Heart right ventricle (tissue), 16 donors: ENCODE measurements around the gene FHL3. TPM values are rescaled to one million over a fixed set of nuclear protein-coding genes. Genes with fewer than 3 reads are reported as not detected.

Experiments
- ATAC-seq, 8 donors: fragments of 200-7000 bp; cut with Tn5 transposase; one replicate each; pipeline ENCODE4 v1.9.1; 2020; ENCODE audit warnings: mild to moderate bottlenecking in 8 of 8, moderate library complexity in 8 of 8, moderate number of reproducible peaks in 1 of 8
- DNase-seq, 2 donors: peaks; one replicate each; pipeline ENCODE4 v3.0.0-alpha.2; 2020
- H3K27ac ChIP-seq, 10 donors: fragments of 200-600 bp; sonication (generic) in 2 of 10; one replicate each; pipeline versions ENCODE4 v1.5.0 to v1.8.0; 2020 to 2022; ENCODE audit warnings: mild to moderate bottlenecking in 3 of 10
- H3K27me3 ChIP-seq, 7 donors: fragments of 200-600 bp; one replicate each; pipeline ENCODE4 v1.8.0; 2021 to 2022; ENCODE audit warnings: mild to moderate bottlenecking in 2 of 7
- H3K36me3 ChIP-seq, 9 donors: fragments of 200-600 bp; sonication (generic) in 1 of 9; one replicate each; pipeline versions ENCODE4 v1.5.0 to v1.8.0; 2020 to 2022; ENCODE audit warnings: mild to moderate bottlenecking in 2 of 9
- H3K4me1 ChIP-seq, 9 donors: fragments of 200-600 bp; sonication (generic) in 1 of 9; one replicate each; pipeline versions ENCODE4 v1.5.0 to v1.8.0; 2020 to 2022; ENCODE audit warnings: mild to moderate bottlenecking in 4 of 9
- H3K4me3 ChIP-seq, 10 donors: fragments of 200-600 bp; sonication (generic) in 2 of 10; one replicate each; pipeline versions ENCODE4 v1.5.0 to v1.8.0; 2020 to 2022; ENCODE audit warnings: mild to moderate bottlenecking in 7 of 10, moderate library complexity in 2 of 10
- H3K9me3 ChIP-seq, 11 donors: fragments of 200-600 bp in 10 of 11; sonication (generic) in 2 of 11; one replicate each; pipeline versions ENCODE4 v1.5.0 to v1.8.0; 2013 to 2022; ENCODE audit warnings: mild to moderate bottlenecking in 2 of 11, control low read depth in 1 of 11, moderate library complexity in 1 of 11
- WGBS, 2 donors: extraction: QIAGEN DNeasy Blood & Tissue Kit; methylation state at CpG; one replicate each; pipeline ENCODE4 v1.1.7; 2013; ENCODE audit warnings: inconsistent platforms in 1 of 2; 5-methylcytosine and 5-hydroxymethylcytosine counted together
- intact Hi-C, 10 donors: fragments of 100-400 bp; cut with DNase I; formaldehyde crosslinking; loops; one replicate each; pipeline versions ENCODE4 v1.11.1 to v1.14.2; 2022
- polyA plus RNA-seq, 2 donors: library from polyadenylated mRNA; stranded (reverse); fragments of 200-250 nt; gene quantifications; one replicate each; pipeline ENCODE4 v1.2.3, GENCODE V29; 2013
- total RNA-seq, 10 donors: library from RNA; stranded (reverse); fragmentation: NEBNext Ultra II Directional in 3 of 10; extraction: Animal tissue kit (Norgen Biotek cat#: 25700) in 3 of 10; gene quantifications; one replicate each; pipeline versions ENCODE4 v1.2.1 to v1.2.4, GENCODE V29; 2021 to 2023
- TF ChIP-seq, protein P1 (sequence below), 9 donors: fragments of 200-600 bp; sonication (generic) in 2 of 9; IDR thresholded peaks; one replicate each; pipeline versions ENCODE4 v1.5.0 to v1.8.0; 2021 to 2022; ENCODE audit warnings: antibody characterized with exemption in 9 of 9, mild to moderate bottlenecking in 5 of 9, moderate library complexity in 1 of 9
- donor health status: Arrhythmogenic right ventricular cardiomyopathy.
- donor health status: ischemic (EF 13 %, LVEDD 7.1; RV severe dilation, severe dysfunction).
- donor health status: healthy with polysubstance abuse.
- donor health status: DM: no; HTN: yes; CAD: no.
- donor health status: DM: no; HTN: no; CAD: no.
- donor health status: ischemic (EF 25% LVEDD 6.9; RV normal size, moderate dysfunction).
- donor health status: ischemic (EF 25% LVEDD 5.7; RV mildly dilated, moderate dysfunction).
- donor health status: healthy.
- donor health status: DM: yes; HTN: yes; CAD: no.
- donor health status: Ischemic cardiomyopathy.
- donor health status: ischemic (EF 35%, LVEDD 5.7; RV mildly dilated, moderate dysfunction).
- donor health status: nonischemic (EF 11% LVEDD 7.7; RV severe dilation, severe dysfunction).
- donor health status: DM: yes; HTN: yes; CAD: no.
- donor health status: PGD.
- donor health status: ischemic (EF 29% LVEDD 5.4; RV normal size, mild dysfunction).
- donor health status: nonischemic (EF 23%, LVEDD 6.1; RV moderate dilation, normal function).

The FHL3 gene
- total and polyA plus RNA-seq, 12 donors: 5.8 to 23.8 (median 9.1) TPM

- TF ChIP-seq, protein P1, sequence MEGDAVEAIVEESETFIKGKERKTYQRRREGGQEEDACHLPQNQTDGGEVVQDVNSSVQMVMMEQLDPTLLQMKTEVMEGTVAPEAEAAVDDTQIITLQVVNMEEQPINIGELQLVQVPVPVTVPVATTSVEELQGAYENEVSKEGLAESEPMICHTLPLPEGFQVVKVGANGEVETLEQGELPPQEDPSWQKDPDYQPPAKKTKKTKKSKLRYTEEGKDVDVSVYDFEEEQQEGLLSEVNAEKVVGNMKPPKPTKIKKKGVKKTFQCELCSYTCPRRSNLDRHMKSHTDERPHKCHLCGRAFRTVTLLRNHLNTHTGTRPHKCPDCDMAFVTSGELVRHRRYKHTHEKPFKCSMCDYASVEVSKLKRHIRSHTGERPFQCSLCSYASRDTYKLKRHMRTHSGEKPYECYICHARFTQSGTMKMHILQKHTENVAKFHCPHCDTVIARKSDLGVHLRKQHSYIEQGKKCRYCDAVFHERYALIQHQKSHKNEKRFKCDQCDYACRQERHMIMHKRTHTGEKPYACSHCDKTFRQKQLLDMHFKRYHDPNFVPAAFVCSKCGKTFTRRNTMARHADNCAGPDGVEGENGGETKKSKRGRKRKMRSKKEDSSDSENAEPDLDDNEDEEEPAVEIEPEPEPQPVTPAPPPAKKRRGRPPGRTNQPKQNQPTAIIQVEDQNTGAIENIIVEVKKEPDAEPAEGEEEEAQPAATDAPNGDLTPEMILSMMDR (IDR thresholded peaks at IDR 0.05): no peak
- peaks cover 5 to 30% (median 19%) of the 10 kb centered on the region in 9 donors for H3K4me1 ChIP-seq
- no peak for DNase-seq
- no peak overlapping the region for H3K4me3 ChIP-seq
- 53 to 57% methylated on average over 2 of the region's 2 CpGs for WGBS, 2 donors
- no peaks in the 10 kb centered on the region for H3K9me3 ChIP-seq
- H3K27ac ChIP-seq: peak overlapping the region in 1 of 10 donors; percentile 94
- intact Hi-C loops: no loop called here
- ATAC-seq: no peak
- no peaks in the 10 kb centered on the region for H3K27me3 ChIP-seq
- H3K36me3 ChIP-seq: peaks cover 0 to 26% (median 17%) of the 10 kb centered on the region in 9 donors
These were observed 57.1 kb downstream of the FHL3 start for GRCh38 chr1:37948166-37948565.

GRCh38 chr1:37947364-37947763 lies 58.0 kb downstream of the FHL3 start:
- Histone ChIP-seq H3K27ac (peak overlapping the region in 9 of 10 donors; percentile 87 to 97 (median 90)), H3K9me3 (no peaks in the 10 kb centered on the region), H3K27me3 (no peaks in the 10 kb centered on the region), H3K4me3 (peak overlapping the region; percentile 59 to 98 (median 80)), H3K4me1 (peaks cover 5 to 30% (median 19%) of the 10 kb centered on the region in 9 donors), H3K36me3 (peaks cover 0 to 34% (median 20%) of the 10 kb centered on the region in 9 donors)
- intact Hi-C loops: loop anchor here in 1 of 10 donors (2.0 kb wide), 1 partner anchor 17 kb away; no protein-coding TSS in a partner anchor
- DNase-seq: no peak
- TF ChIP-seq, protein P1 (IDR thresholded peaks at IDR 0.05): no peak
- 36 to 56% methylated on average over 6 of the region's 6 CpGs for WGBS, 2 donors
- peak in 1 of 8 donors; percentile 43 for ATAC-seq

Other genes starting within 250 kb of the FHL3 start
- gene EPHA10, start 240.4 kb downstream of the FHL3 start, total RNA-seq: under 1 TPM in 4 of 10 donors, not detected in 6; 0.04 to 0.15 (median 0.06) TPM
- gene EPHA10, start 240.4 kb downstream of the FHL3 start, polyA plus RNA-seq: under 1 TPM; 0.04 to 0.15 TPM
- 1 to 10 TPM in 8 of 10 donors, under 1 TPM in 2; 0.69 to 3.1 (median 1.6) TPM for gene MANEAL, start 211.7 kb downstream of the FHL3 start, total RNA-seq
- under 1 TPM; 0.66 to 0.75 TPM for gene MANEAL, start 211.7 kb downstream of the FHL3 start, polyA plus RNA-seq
- gene C1orf122, start 197.7 kb downstream of the FHL3 start, total RNA-seq: 10 to 100 TPM; 37.8 to 53.0 (median 46.0) TPM
- gene C1orf122, start 197.7 kb downstream of the FHL3 start, polyA plus RNA-seq: 10 to 100 TPM; 45.9 to 48.1 TPM
- gene YRDC, start 197.3 kb downstream of the FHL3 start, total RNA-seq: 1 to 10 TPM; 3.3 to 9.1 (median 5.5) TPM
- 10 to 100 TPM in 1 of 2 donors, 1 to 10 TPM in 1; 4.3 to 15.9 TPM for gene YRDC, start 197.3 kb downstream of the FHL3 start, polyA plus RNA-seq
- 10 to 100 TPM; 10.0 to 17.1 (median 11.0) TPM for gene MTF1, start 145.9 kb downstream of the FHL3 start, total RNA-seq
- 1 to 10 TPM; 1.5 to 2.1 TPM for gene MTF1, start 145.9 kb downstream of the FHL3 start, polyA plus RNA-seq
- 10 to 100 TPM in 9 of 10 donors, 1 to 10 TPM in 1; 8.7 to 16.7 (median 12.5) TPM for gene INPP5B, start 58.5 kb downstream of the FHL3 start, total RNA-seq
- gene INPP5B, start 58.5 kb downstream of the FHL3 start, polyA plus RNA-seq: 10 to 100 TPM in 1 of 2 donors, 1 to 10 TPM in 1; 4.1 to 17.3 TPM
- gene SF3A3, start 15.5 kb downstream of the FHL3 start, total RNA-seq: 10 to 100 TPM; 21.0 to 30.3 (median 27.1) TPM
- gene SF3A3, start 15.5 kb downstream of the FHL3 start, polyA plus RNA-seq: 10 to 100 TPM; 14.2 to 18.6 TPM
- gene UTP11, start 7.2 kb upstream of the FHL3 start, total RNA-seq: 10 to 100 TPM; 24.1 to 59.8 (median 37.1) TPM
- 10 to 100 TPM; 22.9 to 34.2 TPM for gene UTP11, start 7.2 kb upstream of the FHL3 start, polyA plus RNA-seq
- gene POU3F1, start 41.3 kb upstream of the FHL3 start, total RNA-seq: under 1 TPM in 2 of 10 donors, not detected in 8; 0.13 to 0.22 TPM
- under 1 TPM in 1 of 2 donors, not detected in 1; 0.03 TPM for gene POU3F1, start 41.3 kb upstream of the FHL3 start, polyA plus RNA-seq